Measurements from ENCODE around the gene KRTAP4-7.

GRCh38 chr17:41048441-41048840, 35.5 kb upstream of the KRTAP4-7 start:
- TF ChIP-seq CTCF (IDR thresholded peaks at IDR 0.05): no peak
- TF ChIP-seq EZH2 (IDR thresholded peaks at IDR 0.05): no peak
- no peak for TF ChIP-seq EZH2phosphoT487 (IDR thresholded peaks at IDR 0.05)
